HG02840 (cell line): ENCODE measurements around the gene CHGA.

ENCODE experiments used
- ATAC-seq: cut with Tn5 transposase; IDR thresholded peaks from one replicate; pipeline ENCODE4 v1.9.1; 2021; ENCODE audit warnings: mild to moderate bottlenecking, moderate library complexity, moderate number of reproducible peaks; ENCODE audit not compliant: unreplicated experiment, low FRiP score

Gene CHGA

GRCh38 chr14:92942976-92943710 lies 20.2 kb downstream of the CHGA start:
- ATAC-seq = no peak

GRCh38 chr14:92943855-92944570 lies 21.1 kb downstream of the CHGA start:
- ATAC-seq = no peak

- ATAC-seq = no peak
These were observed 22.0 kb downstream of the CHGA start for GRCh38 chr14:92944976-92945375.

GRCh38 chr14:92945544-92945943 lies 22.6 kb downstream of the CHGA start:
- no peak for ATAC-seq

- ATAC-seq = no peak
These were observed 23.3 kb downstream of the CHGA start for GRCh38 chr14:92945959-92946846.

- ATAC-seq = no peak
These were observed 24.0 kb downstream of the CHGA start for GRCh38 chr14:92946847-92947545.

GRCh38 chr14:92948647-92949046 lies 25.7 kb downstream of the CHGA start:
- no peak for ATAC-seq

- ATAC-seq = no peak
These were observed 26.7 kb downstream of the CHGA start for GRCh38 chr14:92949496-92950192.

GRCh38 chr14:92950193-92950540 lies 27.2 kb downstream of the CHGA start:
- no peak for ATAC-seq

GRCh38 chr14:92950773-92951172 lies 27.8 kb downstream of the CHGA start:
- ATAC-seq = no peak

- no peak for ATAC-seq
These were observed 28.3 kb downstream of the CHGA start for GRCh38 chr14:92951261-92951660.

- peak; percentile 71 for ATAC-seq
These were observed 29.0 kb downstream of the CHGA start for GRCh38 chr14:92951912-92952471.

- ATAC-seq = no peak
These were observed 29.7 kb downstream of the CHGA start for GRCh38 chr14:92952481-92953298.

GRCh38 chr14:92953526-92953925 lies 30.6 kb downstream of the CHGA start:
- no peak for ATAC-seq

GRCh38 chr14:92954933-92955332 lies 32.0 kb downstream of the CHGA start:
- ATAC-seq = no peak

GRCh38 chr14:92955381-92955780 lies 32.4 kb downstream of the CHGA start:
- ATAC-seq = no peak

- ATAC-seq = no peak
These were observed 34.0 kb downstream of the CHGA start for GRCh38 chr14:92956961-92957360.

GRCh38 chr14:92958373-92959188 lies 35.6 kb downstream of the CHGA start:
- no peak for ATAC-seq
